Esophagus muscularis mucosa (tissue), 4 donors: Measurements from ENCODE around the gene ADD2.

Experiments used
- EP300 ChIP-seq: sonication (generic); formaldehyde crosslinking; IDR thresholded peaks from one replicate; pipeline ENCODE4 v1.6.1; 2017; ENCODE audit warnings: antibody characterized with exemption
- POLR2A ChIP-seq: fragments of 450-650 bp; IDR thresholded peaks from one replicate; pipeline ENCODE4 v1.6.1; 2017; ENCODE audit warnings: antibody characterized with exemption, moderate library complexity, mild to moderate bottlenecking, low read depth
- POLR2AphosphoS5 ChIP-seq, 2 donors: sonication (generic); formaldehyde crosslinking; IDR thresholded peaks; one replicate each; pipeline ENCODE4 v1.6.1; 2017; ENCODE audit warnings: antibody characterized with exemption in 2 of 2
- TF ChIP-seq, protein P1 (sequence below), 3 experiments: fragments of 200-600 bp in 2 of 3; fragments of 450-650 bp in 1 of 3; sonication (generic) in 2 of 3; IDR thresholded peaks; one replicate each; pipeline ENCODE4 v1.5.1; 2017 to 2019; ENCODE audit warnings: antibody characterized with exemption in 3 of 3, mild to moderate bottlenecking in 2 of 3, moderate library complexity in 1 of 3

DNA sequence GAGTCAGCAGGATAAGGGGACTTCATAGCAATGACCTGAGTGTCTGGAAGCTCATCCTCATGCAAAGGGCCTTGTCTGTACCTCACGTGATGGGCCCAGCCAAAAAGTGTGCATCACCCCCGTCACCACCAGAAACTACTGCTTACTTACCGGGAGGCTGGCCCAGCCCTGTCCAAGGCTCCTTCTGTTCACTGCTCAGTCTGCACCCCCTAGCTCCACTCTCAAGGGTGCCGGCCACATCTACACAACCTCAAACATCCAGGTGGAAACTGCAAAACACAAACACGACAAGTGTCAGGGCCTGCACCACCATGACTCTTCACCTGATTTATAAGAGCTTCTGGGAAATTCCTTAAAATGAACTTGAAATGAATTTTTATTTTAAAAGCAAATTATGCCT lies 55.1 kb downstream of the ADD2 start:
- TF ChIP-seq, protein P1, sequence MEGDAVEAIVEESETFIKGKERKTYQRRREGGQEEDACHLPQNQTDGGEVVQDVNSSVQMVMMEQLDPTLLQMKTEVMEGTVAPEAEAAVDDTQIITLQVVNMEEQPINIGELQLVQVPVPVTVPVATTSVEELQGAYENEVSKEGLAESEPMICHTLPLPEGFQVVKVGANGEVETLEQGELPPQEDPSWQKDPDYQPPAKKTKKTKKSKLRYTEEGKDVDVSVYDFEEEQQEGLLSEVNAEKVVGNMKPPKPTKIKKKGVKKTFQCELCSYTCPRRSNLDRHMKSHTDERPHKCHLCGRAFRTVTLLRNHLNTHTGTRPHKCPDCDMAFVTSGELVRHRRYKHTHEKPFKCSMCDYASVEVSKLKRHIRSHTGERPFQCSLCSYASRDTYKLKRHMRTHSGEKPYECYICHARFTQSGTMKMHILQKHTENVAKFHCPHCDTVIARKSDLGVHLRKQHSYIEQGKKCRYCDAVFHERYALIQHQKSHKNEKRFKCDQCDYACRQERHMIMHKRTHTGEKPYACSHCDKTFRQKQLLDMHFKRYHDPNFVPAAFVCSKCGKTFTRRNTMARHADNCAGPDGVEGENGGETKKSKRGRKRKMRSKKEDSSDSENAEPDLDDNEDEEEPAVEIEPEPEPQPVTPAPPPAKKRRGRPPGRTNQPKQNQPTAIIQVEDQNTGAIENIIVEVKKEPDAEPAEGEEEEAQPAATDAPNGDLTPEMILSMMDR (IDR thresholded peaks at IDR 0.05) = no peak
- TF ChIP-seq POLR2AphosphoS5 (IDR thresholded peaks at IDR 0.05) = no peak
- no peak for TF ChIP-seq POLR2A
- no peak for TF ChIP-seq EP300
